ENCODE results near the gene RRAD.

RRAD gene

DNA sequence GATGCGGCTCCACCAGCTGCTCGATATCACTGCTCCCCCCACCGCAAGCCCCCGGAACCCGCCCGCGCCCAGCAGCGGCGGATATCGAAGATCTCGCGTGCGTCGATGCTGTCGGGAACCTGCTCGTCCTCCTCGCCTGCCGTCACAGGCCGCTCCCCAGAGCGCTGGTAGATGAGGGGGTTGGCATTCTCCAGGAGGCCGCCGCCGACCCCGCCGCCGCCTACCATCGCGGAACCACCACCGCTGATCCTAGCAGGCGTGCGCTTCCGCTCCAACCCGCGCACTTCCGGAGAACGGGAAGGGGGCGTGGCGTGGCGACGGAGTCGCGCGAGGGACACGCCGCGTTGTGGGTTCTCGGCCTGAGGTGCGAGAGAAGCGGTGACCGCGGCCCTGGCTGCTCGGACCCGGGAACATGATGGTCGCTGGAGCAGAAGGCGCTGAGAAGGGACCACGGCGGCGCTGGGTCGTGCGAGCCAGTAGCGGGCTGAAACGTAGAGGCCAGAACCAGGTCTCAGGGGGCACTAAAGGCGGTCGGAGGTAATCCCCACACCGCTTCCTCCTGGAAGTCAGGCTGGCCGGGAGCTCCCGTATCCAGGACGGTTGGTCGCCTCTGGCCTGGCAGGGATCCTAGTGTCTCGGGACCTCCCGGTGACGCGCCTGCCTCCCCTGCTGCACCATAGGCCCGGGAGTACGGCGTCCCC, 9.0 kb upstream of the RRAD start, which contains the start of gene CIAO2B:
Gene CIAO2B, minus strand, starts transcription at position 265 of the 701 bp plus-strand sequence. Its CDS starts 38 bp downstream, at position 227.
- DNase-seq (ENCODE audit: low spot score), result peak; percentile 70

DNA sequence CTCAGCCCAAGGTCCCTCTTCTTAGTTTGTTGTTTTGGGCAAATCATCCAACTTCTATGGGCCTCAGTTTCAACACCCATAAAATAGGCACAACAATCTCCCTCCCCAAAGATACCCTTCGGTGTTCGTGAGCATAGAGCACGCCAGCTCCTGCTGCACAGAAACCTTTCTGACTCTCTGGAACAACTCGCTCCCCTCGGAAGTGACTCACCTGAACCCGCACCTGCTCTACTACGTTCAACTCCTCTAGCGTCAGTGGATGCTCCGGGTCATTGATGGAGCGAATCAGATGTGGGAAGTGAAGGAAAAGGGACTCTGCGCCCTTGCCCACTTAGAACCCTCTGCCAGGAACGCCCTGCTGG, 8.4 kb upstream of the RRAD start:
- DNase-seq (ENCODE audit: low spot score), result peak; percentile 58

DNA sequence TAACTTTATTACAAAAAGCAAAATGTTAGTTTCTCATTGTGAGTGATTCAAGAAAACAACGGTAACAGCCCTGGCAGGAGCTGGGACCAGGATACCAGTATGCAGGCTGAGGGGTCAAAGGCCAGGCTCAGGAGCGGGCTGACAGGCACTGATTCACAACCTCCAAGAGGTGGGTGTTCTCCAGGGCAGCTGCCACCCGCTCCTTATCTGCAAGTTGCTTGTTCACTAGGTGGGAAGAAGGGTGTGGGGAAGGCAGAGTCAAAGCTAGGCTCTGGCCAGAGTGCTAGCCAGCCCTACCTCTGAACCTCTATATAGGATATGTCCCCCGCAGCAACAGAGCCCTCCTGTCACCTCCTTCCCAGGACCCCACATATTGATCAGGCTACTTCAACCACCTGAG, 6.7 kb upstream of the RRAD start:
- DNase-seq (ENCODE audit: low spot score), result no peak

DNA sequence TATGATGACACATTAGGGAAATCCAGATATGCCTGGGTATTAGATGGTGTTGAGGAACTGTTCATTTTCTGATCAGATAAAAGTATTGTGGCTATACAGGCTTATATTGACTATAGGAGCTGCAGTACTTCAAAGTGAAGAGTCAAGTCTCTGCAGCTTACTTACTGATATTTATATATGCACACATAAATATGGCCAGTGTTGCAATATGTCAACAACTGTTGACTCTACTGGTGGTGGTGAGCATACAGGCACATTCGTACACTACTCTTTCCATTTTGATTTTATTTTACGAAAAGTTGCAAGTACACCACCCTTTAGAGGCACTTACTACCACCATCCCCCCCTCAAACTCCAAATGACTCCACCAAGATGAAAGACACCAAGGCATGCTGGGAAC, 6.3 kb upstream of the RRAD start:
- DNase-seq (ENCODE audit: low spot score), result no peak

DNA sequence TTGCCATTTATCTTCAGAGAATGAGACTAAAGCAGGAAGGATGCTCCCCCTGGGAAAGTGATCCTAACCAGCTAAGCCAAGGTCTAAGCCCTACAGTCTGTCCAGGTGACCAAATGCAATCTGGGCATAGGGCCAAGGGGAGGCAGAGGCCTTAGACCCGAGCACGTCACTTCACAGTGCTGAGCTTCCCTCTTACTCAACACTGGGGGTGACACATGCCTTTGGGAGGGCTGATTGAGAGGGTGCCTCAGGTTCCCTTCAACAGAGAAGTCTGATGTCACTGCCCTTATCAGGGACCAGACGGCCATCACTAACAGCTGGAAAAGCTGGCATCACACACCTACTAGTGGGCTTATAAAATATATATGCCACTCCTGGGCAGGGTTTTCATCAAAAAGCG, 4.9 kb upstream of the RRAD start:
- DNase-seq (ENCODE audit: low spot score), result no peak

DNA sequence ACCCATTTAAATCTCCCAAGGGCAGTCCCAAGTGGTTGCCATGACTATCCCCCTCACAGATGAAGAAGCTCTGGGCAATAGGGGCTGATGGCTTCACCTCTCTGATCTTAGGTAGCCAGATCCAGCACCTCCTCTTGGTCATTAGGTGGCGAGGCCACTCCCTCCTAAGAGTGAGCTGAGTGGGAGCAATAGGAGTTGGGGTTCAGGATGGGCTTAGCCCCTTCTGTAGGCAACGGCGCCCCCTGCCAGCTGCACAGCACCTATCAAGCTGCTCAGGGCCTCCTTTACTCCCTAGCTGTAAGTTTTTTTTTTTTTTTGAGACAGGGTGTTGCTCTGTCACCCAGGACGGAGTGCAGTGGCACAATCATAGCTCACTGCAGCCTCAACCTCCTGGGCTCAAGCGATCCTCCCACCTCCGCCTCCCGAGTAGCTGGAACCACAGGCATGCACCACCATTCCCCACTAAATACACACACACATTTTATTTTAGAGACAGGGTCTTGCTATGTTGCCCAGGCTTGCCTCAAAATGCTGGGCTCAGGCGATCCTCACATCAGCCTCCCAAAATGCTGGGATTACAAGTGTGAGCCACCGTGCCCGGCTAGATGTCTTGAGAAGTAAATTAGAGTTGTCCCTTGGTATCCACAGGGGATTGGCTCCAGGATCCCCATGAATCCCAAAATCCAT, 3.5 kb upstream of the RRAD start:
- DNase-seq (ENCODE audit: low spot score), result peak; percentile 45

DNA sequence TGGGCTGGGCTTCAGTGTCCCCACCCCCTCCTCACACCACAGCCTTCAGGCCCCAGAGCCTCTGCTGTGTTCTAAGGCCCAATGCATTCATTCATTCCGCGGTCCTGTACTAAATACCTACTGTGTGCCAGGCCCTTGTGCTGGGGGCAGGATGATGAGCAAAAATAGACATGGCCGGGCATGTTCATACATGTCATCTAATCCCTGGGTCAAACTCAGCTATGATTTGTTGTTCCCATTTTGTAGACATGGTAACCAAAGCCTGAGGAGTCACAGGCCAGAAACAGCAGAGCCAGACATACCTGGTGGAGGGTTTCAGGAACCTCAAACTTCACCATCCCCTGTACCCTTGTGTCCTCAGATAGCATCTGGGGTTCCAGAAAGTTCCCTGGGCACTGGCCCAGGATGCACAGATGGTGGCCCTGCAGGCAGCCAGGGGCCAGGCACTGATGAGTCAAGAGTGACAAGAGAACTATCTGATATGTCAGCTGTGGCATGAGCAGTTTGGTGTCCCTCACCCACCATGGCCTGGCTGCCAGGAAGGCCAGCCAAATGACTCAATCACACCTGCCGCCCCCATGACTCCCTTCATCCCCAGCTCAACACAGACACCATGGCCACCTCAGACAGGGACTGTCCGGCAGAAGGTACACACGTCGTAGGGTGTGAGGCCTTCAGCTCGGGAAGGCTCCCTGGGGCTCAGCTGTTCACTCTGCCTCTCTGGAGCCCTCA, 2.7 kb upstream of the RRAD start:
- peak; percentile 24 for DNase-seq (ENCODE audit: low spot score)

DNA sequence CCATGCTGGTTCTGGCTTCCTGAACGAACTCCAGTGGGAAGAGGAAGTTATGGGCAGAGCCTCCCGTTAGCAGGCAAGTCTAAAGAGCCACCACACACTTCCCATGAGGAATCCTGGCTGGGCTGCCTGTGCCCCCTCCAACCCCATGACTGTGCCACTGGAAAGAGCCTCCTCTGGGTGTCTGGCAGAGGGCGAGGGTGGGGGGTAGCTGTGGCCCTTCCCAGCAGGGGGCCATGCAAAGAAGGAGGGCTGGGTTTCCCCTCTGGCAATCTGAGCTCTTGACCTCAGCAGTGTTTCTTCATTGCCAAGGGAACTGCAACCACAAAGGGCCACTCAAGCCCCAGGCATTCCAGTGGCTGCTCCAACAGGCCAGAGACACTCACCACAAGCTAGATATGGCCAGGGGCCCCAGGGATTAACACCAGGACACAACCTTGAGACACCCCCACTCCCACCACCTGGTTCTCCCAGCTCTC, 1.7 kb upstream of the RRAD start:
- peak; percentile 46 for DNase-seq (ENCODE audit: low spot score)

DNA sequence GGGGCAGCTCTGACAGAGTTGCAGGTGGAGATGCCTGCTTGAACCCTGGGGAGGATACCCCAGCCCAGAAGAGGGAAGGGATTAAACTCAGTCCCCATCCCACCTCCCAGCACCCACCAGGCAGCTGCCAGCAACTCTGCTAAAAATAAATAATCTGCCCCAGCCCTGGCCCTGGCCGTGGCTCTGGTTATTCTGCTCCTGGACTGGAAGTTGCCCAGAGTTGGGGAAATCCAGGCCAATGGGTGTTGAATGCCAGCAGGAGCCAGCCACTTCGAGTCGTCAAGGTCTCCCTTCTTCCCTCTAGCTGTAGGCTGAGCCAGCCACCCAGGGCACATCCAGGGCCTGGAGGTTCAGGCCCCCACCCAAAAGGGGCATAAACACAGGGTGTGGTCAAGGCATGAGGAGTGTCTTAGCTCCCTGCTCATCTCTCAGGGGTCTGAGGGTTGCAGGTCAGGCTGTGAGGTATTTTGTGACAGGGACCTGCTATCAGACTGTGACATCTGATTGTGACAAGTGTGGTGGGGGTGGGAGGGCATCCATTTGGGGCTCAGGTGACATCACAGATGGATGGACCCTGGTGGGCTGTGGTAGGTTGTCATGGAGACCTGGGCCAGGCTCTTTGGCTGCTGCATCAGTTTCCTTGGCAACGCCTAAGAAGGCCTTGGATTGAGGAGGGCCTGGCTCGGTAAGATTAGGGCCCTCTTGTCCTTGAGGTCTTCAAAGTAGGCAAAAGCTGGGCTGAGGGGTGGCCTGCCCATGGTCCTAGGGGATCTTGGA, 1.0 kb upstream of the RRAD start:
- DNase-seq (ENCODE audit: low spot score), result no peak

DNA sequence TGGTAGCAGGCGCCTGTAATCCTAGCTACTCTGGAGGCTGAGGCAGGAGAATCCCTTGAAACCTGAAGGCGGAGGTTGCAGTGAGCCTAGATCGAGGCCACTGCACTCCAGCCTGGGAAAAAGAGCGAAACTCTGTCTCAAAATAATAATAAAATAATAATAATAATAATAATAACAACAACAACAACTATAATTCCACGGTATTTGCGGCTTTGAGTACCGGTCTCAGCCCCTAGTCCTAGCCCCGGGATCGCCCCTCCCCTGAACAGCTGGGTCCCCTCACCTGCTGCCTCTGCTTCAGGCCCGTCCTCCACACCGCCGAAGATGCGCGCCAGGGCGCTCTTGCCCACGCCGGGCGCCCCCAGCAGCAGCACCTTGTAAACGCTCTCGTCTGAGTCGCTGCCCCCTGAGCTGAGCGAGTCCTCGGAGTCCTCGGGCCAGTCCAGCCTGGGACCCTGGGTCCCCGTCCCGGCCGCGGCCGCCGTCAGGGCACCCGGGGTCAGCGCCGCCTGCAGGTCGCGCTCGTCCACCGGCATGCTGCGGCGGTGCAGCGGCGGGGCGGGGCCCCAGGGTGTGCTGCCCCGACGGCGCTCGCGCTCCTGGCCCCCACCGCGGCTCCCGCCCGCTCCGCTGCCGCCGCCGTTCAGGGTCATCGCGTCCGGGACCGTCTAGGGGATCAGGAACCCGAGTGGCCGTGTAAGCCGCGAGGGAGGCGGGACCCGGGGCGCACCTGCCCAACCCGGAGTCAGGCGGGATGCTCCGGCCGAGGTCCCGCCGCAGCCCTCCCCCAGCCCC, 611 bp downstream of the RRAD start:
- DNase-seq (ENCODE audit: low spot score), result no peak

DNA sequence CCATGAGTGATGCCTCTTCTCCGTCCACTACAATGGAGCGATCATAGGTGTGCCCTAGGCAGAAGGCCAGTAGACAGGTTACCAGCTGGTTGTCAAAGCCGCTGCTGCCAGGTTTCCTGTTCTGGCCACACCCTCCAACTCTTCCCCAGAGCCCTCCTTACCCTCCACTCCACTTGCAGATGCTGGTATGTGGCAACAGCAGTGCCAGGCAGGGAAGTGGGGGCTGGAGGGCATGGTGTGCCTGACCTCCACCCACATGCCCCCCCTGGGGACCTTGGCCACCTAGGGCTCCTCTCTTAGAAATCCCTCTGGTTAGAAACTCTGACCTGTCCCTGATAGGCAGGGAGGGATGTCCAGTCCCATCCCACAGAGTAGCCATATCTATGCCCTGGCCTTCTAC, 1.5 kb downstream of the RRAD start:
- DNase-seq (ENCODE audit: low spot score), result no peak

DNA sequence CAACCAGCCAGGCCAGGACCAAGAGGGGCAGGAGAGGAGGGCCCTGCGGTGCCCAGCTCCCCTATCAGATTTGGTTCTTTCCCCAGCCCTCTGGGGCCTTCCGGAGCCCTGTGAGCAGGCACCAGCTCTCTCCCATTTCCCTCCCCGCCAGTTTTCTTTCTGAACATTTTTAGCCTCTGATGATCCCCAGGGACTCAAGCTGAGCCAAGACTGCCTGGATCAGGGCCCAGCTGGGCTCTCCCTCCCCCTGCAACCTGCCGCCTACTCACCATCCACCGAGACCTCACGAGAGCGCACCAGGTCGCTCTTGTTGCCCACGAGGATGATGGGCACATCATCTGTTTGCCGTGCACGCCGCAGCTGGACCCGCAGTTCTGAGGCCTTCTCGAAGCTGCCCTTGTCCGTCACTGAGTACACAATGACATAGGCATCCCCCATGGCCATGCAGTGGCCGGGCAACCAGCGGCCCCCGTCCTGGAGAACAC, 2.0 kb downstream of the RRAD start:
- no peak for DNase-seq (ENCODE audit: low spot score)

DNA sequence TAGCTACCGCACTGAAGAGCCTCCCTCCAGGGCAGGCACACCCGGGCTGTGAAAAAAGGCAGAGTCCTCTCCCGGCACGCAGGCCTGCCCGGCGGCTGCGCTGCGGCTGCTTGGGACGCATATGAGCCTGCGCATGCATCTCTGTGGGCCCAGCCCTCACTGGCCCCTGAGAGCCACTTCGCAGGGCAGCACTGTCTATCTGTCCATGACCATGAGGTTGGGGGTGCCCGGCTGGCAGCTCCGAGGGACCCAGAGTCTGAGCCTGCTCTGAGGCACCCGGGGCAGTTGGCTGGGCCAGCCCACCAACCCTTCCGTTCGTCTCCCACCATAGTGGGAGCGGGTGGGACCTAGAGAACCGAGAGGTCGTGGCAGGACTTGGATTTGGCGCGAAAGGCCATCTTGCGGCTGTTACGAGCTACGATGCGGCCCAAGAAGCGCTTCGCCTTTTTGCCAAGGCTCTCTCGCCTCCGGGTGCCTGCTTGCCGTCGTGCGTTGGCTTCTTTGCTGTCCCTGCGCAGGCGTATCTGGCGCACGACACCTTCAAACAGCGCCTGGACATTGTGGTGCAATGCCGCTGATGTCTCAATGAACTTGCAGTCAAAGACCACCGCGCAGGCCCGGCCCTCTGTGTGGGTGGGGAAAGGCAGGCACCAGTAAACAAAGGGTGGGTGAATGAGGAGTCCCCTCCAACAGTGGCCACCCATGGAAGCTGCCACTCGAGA, 3.4 kb downstream of the RRAD start:
- DNase-seq (ENCODE audit: low spot score), result no peak

DNA sequence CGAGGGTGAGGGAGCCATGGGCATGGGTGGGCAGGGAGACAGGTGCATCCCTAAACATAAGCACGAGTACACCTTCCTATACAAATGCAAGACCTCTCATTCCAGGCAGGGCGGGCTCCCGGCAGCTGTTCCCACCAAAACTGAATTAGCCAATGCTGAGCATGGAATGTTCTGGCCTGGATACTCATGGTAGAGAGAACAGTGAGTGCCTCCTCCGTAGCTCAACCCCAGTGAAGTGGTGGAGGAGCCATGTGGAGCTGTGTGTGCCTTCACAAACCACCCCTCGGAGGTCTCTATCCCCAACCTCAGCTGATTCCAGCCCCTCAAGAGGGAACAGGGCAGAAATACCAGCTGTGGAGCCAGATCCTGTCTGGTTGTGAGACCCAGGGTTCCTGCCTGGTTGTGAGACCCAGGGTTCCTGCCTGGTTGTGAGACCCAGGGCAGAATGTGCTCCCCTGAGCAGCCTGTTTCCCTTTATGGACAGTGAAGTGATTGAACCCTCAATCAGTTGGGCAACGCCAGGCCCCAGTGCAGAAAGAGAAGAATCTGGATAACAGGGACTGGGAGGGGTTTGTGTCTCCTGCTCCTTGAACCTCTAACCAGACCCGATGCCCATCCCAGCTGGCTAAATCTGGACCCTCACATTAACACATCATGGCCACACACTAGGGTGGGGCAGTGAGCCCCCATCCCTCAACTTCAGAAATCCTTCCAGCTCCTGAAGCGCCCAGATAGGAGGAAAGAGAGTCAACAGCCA, 4.2 kb downstream of the RRAD start:
- DNase-seq (ENCODE audit: low spot score), result no peak

DNA sequence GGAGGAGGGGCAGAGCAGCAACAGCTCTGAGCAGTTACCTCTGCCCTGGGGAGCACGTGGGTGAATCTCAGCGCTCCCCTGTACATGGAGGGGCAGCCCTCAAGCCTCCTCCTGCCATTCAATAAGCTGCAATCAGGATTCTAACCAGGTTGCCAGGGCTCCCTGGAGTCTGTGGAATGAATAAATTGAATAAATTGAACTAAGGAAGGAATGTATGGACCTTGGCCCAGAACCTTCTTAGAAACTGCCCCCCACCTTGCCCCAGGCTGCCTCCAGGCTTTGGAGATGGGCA, 5.1 kb downstream of the RRAD start:
- DNase-seq (ENCODE audit: low spot score), result no peak

DNA sequence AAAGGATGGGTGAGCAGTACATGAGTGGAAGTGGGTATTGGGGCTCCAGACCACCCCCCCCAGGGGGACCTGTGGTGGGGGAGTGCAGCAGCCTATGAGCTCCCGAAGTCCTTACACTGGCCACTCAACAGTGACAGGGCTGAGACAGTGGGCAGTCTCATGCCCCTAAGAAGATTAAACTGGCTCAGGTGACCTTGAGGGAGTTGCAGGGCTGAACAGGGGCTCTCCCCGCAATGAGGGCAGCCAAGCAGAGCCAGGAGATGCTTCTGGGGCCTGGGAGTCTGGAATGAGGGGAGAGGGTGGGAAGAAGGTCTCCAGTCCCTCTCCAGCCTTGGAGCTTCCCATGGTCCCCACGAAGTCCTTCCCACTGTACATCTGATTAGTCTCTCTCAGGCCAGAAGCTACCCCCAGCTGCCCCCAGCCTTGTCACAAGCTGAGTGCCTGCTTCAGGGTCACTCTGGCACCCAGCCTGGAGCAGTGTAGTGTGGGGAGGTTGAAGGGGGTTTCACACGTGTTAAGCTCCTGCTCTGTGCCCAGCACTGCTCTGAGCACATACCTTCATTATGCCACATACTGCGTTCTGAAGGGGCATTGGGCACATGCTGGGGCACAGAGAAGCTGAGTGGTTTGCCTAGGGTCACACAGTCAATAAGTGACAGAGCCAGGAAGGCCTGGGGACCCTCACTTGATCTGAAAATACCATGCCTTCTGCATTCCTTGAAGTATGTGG, 5.6 kb downstream of the RRAD start:
- no peak for DNase-seq (ENCODE audit: low spot score)

DNA sequence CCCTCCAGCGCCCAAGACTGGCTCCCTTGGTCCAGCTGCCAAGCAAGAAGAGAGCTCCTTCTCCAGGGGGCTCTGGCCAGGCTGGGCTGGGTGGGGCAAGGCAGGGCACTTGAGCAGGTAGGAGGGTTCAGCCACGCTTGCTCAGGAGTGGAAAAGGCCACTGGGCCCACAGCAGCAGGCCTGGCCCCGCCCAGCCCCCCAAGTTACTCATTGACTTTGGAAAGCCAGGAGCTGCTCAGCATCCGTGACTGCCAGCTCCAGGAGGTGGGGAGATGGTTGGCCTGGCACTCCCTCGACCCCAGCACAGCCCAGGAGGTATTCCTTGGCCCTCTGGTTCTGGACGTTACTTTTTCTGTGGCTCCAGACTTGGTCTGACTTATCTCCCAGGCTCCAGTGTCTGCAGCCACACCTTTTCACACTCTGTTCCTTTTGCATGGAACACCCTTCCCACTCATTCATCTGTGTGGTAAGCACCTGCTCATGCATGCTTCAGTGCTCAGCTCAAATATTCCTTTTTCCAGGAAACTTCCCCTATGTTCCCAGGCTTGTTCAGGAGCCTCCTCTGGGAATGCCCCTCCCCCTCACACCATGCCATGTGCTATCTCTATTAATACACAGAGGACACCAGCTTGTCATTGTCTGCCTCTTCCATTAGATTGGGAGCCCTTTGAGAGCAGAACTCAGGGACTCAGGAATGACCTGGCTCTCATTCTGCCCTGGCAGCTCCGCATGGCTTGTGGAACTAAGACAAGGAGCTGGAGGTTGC, 6.3 kb downstream of the RRAD start, which contains the start of gene CDH16:
Gene CDH16, minus strand, starts transcription at position 83 of the 766 bp plus-strand sequence. CDS start 820 bp downstream, outside the sequence.
- DNase-seq (ENCODE audit: low spot score), result no peak

DNA sequence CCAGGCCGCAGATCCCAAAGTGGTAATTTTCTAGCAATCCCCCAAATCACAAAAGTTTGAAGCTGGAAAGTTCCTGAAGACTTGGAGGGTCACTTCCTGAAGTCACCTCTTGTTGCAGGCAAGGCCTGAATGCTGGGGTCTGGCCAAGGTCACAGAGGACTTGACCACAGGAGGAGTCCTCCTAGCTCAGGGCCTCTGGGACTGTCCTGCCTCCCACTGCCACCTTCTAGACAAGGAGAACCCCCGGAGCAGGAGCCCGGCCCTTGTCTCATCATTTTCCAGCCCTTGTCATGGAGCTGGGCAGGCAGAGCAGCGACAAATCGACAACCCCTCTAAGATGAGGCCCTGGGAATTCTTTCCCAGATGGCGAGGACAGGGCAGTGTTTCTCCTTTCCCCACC, 7.0 kb downstream of the RRAD start:
- DNase-seq (ENCODE audit: low spot score), result no peak
